Stimulated activated CD4-positive, alpha-beta T cell treated with anti-CD3 and anti-CD28 coated beads, Interleukin-1b, Interleukin-23, amount 100 ng/mL, for 24 hours (primary cell): ENCODE measurements around the gene DENND10.
"Not testable (repeated sequence)": the region's sequence is repeated elsewhere in the genome, so short reads cannot be mapped to it uniquely, and the experiment has no call there.

Experiments used
- DNase-seq, 4 experiments: peaks; one replicate each; pipeline ENCODE4 v3.0.0-alpha.2; 2020; ENCODE audit warnings: low read depth in 4 of 4, low spot score in 1 of 4

DENND10 gene

DNA sequence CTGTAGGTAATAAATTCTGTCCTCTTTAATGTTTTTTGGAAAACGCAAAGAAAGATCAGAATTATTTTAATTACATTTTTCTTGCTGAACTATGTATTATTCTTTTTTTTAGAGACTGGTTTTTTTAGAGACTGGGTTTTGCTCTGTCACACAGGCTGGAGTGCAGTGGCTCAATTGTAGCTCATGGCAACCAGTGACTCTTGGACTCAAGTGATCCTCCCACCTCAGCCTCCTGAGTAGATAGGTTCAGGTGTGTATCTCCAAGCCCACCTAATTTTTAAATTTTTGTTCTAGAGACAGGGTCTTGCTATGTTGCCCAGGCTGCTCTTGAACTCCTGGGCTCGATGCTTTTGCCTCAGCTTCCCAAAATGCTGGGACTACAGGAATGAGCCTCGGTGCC is 5.3 kb upstream of the DENND10 start:
- no peak for DNase-seq

DNA sequence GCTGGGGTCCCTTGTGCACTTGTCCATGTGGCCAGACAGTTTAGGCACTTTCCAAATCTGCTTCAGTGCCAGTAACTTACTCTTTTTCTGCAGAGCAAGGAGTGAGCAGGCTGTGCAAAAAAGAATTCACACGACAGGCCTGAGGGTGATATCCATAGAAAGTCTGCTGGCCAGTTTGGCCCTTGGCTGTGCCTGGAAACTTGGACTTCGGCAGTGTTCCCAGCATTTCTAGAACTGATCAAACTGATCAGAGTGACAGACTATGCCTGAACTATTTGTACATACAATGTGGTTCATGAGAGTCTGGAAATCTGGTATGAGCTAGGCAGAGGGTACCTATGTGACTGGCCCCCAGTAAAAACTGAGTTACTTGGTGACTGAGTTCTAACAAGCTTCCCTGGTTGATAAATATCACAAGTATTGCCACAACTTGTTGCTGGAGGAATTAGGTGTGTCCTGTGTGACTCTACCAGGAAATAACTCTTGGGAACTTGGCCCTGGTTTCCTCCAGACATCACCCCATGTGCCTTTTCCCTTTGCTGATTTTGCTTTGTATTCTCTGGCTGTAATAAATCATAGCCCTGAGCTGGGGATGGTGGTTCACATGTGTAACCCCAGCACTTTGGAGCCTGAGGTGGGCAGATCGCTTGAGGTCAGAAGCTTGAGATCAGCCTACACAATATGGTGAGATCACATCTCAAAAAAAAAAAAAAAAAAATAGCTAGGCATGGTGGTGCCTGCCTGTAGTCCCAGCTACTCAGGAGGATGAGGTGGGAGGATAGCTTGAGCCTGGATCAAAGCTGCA is 3.3 kb upstream of the DENND10 start:
- DNase-seq: no peak

DNA sequence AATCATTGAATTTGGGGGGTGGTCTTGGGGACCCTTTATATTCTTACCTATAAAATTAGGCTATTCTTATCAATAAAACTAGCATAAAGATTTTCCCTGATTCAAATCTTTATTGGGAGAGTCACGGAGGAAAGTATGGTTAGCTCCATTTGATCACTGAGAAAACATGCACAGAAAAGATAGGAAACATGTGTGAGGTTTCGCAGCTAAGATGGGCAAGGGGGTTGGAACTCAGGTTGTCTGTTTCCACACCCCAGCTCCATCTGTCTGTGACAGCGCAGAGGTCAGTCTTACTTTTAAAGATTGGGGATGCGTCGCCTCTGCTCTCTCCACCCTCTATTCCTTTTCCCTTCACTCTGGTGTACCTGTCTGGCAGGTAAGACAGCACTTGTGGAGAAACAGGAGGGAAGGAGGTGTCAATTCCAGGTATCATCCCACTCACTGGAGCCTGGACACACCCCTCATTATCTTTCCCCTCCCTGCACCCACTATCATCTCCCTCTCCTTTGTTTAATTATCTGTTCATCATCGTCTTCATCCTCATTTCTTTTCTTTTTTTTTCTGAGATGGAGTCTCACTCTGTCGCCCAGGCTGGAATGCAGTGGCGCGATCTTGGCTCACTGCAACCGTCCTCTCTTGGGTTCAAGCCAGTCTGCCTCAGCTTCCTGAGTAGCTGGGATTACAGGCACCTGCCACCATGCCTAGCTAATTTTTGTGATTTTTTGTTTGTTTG is 2.4 kb upstream of the DENND10 start:
- no peak for DNase-seq

DNA sequence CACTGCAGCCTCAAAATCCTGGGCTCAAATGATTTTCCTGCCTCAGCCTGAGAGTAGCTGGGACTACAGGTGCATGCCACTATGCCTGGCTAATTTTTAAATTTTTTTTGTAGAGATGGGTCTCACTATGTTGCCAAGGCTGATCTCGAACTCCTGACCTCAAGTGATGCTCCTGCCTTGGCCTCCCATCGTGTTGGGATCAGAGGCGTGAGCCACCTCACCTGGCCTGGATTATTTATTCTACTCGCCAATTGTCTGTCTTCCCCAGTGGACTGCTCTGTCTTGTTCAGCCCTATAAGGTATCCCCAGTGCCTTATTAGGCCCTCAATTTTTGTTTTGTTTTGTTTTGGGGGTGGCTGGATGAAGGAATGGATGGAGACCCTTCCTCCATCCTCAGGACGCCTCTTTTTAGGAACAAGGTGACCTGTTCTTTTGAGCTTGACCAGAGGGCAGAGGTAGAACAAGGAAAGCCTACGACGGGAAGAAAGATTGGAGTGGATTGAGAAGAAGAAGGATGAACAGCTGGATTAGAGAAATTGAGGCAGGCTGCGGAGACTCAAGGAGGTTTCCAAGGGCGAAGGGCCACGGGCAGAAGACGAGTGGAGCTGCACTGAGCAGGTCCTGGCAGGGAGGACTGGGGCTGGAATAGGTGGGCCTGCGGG is 541 bp upstream of the DENND10 start:
- DNase-seq: no peak

DNA sequence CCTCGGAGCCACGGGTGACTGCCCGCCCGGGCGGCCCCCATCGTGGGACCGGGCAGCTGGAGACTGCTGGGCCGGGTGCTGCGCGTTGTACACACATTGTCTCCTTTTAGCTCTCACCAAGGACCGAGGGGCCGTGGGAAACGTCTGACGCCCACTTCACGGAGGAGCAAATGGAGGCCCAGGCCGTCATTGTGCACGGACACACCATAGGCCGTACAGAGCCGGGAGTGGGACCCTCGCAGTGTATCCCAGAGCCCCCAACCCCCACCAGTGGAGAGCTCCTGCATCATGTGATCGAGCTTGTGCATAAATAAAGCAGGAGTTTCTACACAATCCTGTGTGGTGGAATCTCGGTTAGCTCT is 722 bp downstream of the DENND10 start:
- DNase-seq: no peak

DNA sequence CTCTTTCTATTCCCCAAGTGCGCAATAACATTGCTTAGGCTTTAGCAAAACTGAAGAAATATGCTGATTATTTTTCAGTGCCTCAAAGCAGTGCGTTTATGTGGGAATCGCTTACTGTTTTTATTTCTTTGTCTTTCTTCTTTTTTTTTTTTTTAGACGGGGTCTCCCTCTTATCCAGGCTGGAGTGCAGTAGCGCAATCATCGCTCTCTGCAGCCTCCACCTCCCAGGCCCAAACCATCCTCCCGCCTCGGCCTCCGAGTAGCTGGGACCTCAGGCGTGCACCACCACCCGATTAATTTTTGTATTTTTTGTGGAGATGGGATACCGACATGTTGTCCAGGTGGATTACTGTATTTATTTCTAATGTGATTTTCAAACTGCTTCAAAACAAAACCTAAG is 1.2 kb downstream of the DENND10 start:
- DNase-seq: no peak

DNA sequence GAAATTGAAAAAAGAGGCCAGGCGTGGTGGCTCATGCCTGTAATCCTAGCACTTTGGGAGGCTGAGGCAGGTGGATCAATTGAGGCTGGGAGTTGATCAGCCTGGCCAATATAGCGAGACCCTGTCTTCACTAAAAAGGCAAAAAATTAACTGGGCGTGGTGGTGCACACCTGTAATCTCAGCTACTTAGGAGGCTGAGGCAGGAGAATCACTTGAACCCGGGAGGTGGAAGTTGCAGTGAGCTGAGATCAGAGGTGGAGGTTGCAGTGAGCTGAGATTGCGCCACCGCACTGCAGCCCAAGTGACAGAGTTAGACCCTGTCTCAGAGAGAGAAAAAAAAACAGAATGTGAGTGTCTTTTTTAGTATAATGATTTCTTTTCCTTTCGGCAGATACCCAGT is 2.0 kb downstream of the DENND10 start:
- not testable (repeated sequence) for DNase-seq

DNA sequence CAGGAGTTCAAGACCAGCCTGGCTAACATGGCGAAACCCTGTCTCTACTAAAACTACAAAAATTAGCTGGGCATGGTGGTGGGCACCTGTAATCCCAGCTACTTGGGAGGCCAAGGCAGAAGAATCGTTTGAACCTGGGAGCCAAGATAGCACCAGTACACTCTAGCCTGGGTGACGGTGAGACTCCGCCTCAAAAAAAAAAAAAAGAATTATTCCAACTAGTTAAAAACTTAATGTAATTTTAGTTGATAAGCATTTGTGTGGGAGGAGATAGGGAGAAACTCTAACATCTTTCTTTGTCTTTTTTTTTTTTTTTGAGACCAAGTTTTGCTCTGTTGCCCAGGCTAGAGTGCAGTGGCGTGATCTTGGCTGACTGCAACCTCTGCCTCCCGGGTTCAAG is 3.2 kb downstream of the DENND10 start:
- DNase-seq: not testable (repeated sequence)

DNA sequence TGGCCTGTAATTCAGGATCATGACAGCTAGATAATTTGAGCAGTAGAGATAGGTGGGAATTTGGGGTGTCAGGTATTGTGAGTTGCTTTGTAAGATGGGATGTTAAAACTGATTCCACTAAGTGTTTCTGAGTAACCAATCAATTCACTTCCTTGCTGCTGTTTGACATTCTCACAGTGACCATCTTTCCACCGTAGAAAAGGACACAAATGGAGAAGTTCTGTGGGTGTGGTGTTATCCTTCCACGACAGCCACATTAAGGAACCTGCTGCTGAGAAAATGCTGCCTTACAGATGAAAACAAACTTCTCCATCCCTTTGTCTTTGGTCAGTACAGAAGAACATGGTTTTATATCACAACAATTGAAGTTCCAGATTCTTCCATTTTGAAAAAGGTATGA is 3.9 kb downstream of the DENND10 start:
- DNase-seq: not testable (repeated sequence)

DNA sequence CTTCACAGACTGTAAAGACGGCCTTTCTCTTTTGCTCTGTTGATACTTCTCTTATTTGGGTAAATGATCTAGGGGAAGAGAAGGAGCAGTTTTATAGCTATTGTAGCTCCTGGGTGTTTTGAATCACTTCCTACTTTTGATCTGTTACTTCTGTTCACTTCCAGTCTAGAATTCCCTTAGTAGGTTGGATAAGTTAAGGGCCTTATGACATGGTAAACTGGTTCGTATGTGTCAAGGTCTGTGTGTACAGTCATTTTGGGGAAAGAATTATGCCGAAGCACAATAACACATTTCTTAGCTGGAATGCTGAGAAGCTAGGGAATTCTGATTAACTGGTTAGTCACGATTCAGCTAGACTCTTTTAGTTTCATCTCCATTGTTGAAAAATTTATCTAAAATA is 8.1 kb downstream of the DENND10 start:
- DNase-seq: no peak

DNA sequence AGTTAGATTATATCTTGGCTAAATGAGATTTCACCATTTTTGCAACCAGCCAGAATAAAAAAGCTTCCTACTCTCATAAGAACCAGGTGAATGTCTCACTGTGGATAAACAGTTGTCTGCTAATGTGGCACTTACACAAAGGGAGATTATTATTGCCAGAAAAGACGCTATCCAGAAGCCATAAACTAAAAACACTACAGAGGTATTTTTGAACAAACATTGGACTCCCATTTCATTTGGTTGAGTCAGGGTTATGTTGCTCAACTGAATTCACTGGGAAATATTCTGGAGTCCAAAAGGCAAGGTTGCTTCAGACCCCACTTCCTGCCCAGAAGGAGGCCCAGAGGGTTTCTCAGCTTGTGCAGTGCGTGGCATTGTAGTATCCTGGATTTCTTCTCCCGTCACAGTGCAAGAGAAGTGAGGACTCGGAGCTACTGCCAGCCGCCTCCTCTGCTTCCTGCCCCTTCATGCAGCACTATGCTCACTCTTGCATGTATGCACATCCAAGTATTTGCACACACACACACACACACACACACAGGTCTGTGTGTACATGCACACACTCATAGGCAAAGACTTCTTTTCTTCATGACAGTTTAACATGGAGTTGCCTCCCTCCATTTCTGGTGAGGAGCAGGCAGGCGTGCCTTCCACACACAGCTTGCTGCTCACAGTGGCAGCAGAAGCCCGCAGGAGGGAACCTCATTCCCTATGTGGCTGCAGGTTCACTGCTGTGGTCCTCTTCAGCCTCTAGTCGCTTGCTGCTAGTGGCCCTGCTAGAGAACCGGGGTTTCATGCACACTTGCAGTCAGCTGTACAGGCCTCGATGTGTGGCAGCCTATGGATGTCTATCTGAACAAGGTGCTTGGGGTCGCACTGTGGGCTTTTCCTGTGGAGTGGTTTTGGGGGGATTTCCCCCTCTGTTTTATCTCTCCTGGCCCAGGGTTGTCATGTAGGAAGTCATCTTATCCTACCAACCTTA is 10.1 kb downstream of the DENND10 start:
- DNase-seq: no peak

DNA sequence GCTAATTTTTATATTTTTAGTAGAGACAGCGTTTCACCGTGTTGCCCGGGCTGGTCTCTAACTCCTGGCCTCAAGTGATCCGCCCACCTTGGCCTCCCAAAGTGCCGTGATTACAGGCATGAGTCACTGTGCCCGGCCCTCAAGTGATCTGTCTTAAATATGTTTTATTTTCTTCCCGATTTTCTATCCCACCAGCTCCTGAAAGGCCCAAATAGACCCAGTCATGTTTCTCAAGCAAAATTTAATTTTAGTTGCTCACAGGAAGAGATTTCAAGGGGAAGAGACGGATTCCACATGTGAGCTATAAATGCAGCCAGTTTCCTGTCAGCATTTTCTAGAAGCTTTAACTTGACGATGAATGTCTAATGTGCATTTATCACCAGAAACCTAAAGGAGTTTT is 12.0 kb downstream of the DENND10 start:
- DNase-seq: no peak

DNA sequence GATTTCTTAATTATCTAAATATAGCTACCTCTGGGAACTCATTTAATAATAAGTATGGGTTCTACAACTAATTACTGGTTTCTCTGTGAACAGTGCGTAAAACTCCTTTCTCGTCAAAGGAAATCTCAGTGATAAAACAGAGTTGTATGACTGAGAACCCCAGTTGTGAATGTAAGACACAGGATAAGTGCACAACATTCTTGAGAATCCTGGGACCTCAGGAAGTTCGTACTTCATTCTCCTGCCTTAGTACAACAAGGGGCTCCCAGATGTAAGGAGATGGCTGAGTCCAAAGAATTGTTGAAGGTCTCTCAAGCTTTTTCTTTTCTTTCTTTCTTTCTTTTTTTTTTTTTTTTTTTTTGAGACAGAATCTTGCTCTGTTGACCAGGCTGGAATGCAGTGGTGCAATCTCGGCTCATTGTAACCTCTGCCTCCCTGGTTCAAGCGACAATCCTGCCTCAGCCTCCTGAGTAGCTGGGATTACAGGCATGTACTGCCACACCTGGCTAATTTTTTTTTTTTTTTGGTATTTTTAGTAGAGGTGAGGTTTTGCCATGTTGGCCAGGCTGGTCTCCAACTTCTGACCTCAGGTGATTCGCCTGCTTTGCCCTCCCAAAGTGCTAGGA is 12.5 kb downstream of the DENND10 start:
- DNase-seq: no peak

DNA sequence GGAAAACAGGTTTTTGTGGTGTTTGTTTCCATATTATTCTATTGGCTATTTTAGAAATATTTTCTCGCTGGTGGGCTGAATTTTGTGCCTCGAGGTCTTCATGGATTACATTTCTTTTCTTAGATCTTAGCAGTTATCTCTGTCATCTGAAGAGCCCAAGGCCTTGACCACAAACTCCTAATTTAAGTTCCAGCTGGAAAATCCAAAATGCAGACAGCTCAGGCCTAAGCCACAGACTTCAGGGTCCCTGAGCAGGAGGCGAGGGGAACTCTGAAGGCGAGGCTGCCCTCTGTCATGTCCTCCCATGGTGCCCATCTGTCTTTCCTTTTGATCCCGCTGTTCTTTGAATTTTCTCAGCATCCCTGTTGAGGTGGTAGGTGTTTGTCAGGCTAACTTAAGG is 14.3 kb downstream of the DENND10 start:
- DNase-seq: no peak

DNA sequence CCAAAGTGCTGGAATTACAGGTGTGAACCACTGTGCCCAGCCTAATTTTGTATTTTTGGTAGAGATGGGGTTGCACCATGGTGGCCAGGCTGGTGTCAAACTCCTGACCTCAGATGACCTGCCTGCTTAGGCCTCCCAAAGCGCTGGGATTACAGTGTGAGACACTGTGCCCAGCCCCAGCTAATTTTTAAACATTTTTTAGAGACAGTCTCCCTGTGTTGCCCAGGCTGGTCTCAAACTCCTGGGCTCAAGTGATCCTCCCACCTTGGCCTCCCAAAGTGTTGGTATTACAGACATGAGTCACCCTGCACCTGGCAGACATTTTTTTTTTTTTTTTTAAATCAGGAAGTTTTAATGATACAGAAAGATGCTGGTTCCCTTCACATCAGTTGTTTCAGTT is 15.5 kb downstream of the DENND10 start:
- no peak for DNase-seq

DNA sequence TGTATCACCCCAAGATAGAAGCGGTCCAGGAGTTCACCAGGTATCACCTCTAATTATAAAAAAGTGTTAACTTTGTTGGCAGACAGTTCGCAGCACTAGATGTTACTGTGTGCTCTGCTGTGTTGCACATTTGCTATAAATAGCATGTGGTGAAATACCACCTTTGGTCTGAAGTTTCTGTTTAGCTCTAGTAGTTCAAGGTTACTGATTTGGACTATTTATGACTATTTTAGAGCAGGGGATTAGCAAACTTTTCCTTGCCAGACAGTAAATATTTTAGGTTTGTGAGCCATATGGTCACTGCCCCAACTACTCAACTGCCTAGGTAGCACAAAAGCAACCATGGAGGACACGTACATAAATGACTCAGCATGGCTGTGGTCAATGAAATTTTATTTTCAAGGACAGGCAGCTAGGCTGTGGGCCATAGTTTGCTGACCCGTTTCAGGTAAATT is 16.5 kb downstream of the DENND10 start:
- no peak for DNase-seq

DNA sequence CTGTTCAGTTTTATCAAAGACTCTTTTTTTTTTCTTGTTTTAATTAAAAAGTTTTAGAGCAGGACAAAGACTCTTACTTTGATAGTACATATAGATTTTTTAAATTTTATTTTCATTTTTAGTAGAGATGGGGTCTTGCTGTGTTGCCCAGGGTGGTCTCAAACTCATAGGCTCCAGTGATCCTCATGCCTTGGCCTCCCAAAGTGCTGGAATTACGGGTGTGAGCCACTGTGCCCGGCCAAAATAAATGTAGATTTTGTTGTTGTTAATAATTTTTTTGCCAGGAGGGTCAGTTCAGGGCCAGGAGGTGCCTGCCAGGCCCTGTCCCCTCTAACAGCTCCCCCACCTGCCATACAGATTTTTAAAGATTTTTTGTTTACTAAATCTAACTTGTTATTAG is 17.0 kb downstream of the DENND10 start:
- no peak for DNase-seq

DNA sequence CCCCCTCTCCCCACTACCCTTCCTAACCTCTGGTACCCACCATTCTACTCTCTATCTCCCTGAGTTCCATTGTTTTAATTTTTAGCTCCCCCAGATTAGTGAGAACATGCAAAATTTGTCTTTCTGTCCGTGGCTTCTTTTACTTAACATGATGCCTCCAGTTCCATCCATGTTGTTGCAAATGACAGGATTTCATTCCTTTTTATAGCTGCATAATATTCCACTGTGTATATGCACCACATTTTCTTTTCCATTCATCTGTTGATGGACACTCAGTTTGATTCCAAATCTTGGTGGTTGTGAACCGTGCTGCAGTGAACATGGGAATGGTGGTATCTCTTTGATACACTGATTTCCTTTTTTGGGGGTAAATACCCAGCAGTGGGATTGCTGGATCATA is 22.0 kb downstream of the DENND10 start:
- no peak for DNase-seq

DNA sequence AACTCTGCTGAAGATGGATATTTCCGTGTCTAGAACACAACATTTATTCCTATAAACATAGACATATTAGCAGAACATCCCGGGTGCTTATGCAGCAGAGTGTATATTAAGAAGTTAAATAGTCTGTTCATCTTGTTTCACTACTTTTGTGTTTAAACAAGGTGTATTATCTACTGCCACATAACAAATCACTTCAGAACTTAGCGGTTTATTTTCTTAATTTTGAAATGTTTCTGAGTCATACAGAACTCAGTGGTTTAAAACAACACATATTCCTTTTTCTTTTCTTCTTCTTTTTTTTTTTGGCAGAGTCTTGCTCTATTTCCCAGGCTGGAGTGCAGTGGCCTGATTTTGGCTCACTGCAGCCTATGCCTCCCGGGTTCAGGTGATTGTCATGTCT is 25.8 kb downstream of the DENND10 start:
- no peak for DNase-seq

DNA sequence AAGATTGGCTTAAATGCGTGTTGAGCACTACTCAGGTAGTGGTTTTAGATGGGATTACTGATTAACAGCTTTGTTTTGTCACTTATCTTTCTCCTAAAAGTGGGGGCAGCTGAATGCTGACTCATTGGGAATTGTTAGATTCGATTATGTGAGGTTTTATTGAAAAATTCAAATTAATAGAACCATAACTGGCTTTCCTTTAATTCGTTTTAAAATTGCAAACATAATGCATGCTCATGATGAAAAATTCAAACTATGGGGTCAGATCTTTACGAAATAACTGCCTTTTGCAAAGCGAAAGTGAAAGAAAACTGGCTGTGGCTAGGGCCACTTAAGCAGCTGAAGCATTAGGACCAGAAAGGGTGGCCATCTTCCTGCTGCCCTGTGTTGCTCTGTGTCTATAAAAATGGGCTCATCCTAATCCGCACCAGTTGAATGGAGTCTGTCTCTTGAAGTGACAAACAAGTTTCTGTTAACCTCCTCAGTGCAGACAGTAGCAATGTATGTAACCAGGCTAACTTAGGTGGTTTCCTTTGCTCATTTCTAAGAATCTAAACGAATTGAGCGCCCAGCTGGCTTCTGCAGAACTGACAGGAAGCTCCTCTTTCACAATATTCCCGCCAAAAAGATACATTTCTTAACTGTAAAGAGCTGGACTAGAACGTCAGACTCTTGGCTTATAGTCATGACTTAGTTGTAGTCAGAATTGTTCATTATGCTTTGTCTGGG is 27.8 kb downstream of the DENND10 start:
- DNase-seq: peak in 2 of 4 experiments; percentile 6 to 25
